Left lobe of liver (tissue), 2 donors: ENCODE measurements around the gene ASRGL1. TPM values are rescaled to one million over a fixed set of nuclear protein-coding genes. Genes with fewer than 3 reads are reported as not detected.

Source experiments
- ATAC-seq: fragments of 200-7000 bp; cut with Tn5 transposase; one replicate; pipeline ENCODE4 v1.9.1; 2020; ENCODE audit warnings: mild to moderate bottlenecking, moderate library complexity
- DNase-seq: peaks from one replicate; pipeline ENCODE4 v3.0.0-alpha.2; 2020; ENCODE audit warnings: low spot score
- total RNA-seq: library from RNA; stranded (reverse); gene quantifications from one replicate; pipeline ENCODE4 v1.2.1, GENCODE V29; 2021
- donor health status: DM: no; HTN: no; CAD: no; lungs with moderate emphysema.
- donor health status: DM: no; HTN: yes; CAD: no.

ASRGL1 gene
- total RNA-seq, 1 donor from 2014 or later: 5.6 TPM

- ATAC-seq: no peak
- no peak for DNase-seq
Observed at GRCh38 chr11:62391642-62392425, 54.6 kb downstream of the ASRGL1 start.

DNA sequence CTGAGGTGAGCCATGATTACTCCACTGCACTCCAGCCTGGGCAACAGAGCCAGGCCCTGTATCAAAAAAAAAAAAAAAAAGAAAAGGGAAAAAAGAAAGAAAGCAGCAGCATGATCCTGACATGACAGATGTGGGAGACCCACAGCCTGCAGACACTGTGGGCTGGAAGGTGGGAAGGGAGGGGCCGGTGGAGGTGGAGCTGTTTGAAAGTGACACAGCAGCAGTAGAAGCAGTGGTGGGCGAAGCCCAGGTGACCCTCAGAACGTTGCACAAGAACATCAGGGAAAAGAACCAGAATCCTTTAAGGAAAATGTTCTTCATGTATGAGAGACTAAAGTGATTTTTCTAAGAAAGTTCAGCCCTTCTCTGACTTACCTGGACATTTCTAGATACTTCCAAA lies 55.3 kb downstream of the ASRGL1 start:
- ATAC-seq (no peak), DNase-seq (no peak)

DNA sequence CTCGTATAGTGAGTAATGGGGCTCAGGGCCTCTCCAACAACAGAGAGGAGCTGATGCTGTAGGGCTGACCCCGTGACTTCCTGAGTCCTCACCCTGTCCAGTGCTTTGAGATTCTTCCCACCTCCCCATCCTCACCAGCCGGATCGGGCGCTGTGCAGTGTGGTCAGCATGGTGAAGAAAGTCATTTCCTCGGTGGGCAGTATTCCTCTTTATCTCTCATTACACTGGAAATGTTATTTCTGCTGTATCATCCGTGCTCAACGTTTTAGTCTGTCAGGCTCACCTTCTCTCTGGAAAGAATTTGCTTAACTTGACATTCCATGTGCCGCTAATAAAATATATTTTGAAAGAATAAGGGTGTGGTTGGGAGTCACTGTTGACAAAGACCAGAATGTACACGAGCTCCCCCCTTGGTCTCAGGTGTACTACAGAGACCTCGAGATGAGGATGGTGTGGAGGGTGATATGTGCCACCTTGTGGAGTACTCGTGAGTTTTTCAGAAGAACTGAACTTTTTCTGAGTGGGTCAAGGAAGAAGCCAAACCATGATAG lies 55.9 kb downstream of the ASRGL1 start:
- ATAC-seq: no peak
- DNase-seq: no peak

DNA sequence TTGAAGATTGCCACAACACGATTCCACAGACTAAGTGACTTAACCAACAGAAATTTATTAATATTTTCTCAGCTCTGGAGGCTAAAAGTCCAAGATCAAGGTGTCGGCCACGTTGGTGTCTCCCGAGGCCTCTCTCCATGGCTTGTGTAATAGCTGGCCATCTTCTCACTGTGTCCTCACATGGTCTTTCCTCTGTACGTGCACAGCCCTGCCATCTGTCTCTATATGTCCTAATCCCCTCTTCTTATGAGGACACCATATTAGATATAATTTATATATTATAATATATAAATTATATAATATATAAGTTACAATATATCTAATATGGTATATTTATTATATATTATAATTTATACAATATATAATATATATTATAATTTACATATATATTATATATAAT lies 56.5 kb downstream of the ASRGL1 start:
- DNase-seq (no peak), ATAC-seq (no peak)

DNA sequence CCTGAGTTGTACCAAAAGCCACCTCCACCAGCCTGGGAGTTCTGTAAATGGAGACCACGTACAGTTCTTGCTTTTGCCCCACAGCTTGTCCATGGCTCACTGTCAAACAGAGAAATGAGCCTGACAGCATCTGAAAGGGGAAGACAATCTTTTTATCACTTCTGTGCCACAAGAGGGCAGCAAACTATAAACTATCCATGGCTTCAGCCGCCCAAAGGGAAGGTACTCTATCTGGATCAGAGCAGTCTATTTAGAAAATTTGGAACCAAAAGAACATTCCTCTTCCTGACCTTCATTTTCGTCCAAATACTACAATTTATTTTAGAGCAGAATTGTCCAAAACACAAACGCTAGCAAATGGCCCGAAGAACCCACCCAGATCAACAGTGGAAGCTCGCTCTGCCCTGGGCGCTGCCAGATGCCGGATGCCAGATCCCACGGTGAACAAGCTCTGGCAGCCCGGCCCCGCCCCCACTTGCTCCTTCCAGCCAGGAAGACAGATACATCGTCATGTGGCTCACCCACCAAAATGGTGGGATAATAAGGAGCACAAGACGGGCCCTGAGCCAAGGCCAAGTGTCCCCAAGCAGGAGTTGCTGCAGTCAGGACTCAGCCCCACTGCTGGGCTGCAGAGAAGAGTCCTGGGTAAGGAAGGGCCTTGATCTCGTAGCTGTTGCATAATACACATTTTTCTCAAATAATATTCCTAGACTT lies 57.7 kb downstream of the ASRGL1 start:
- ATAC-seq (peak; percentile 90), DNase-seq (peak; percentile 76)

DNA sequence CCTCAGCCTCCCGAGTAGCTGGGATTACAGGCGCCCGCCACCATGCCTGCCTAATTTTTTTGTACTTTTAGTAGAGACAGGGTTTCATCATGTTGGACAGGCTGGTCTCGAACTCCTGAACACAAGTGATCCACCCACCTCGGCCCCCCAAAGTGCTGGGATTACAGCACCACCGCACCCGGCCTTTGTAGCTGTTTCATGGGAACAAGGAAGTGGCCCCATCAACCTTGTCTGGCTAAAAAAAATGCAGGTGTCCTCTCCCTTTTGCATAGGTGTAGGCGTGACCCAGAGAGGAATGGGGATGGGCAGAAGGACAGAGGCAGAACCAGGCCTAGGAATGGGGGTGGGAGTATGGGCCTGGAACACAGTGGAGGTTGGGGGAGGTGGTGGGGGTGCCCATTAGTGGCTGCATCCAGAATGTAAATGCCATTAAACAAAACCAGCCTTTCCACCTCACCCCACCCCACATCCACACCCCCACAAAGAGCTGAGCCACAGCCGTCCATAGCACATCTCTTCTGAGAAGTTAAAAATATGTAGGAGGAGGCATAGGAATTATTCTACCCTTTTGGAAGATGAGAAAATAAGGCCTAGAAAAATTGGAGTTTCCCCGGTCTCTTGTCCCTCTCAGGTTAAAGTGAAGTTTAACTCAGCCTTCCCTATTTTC lies 58.8 kb downstream of the ASRGL1 start:
- no peak for DNase-seq

GRCh38 chr11:62398011-62398994 lies 61.1 kb downstream of the ASRGL1 start:
- DNase-seq (peak; percentile 66), ATAC-seq (peak; percentile 68)

More for the DNA sequence above, 58.8 kb downstream of the ASRGL1 start:
- no peak for ATAC-seq

DNA sequence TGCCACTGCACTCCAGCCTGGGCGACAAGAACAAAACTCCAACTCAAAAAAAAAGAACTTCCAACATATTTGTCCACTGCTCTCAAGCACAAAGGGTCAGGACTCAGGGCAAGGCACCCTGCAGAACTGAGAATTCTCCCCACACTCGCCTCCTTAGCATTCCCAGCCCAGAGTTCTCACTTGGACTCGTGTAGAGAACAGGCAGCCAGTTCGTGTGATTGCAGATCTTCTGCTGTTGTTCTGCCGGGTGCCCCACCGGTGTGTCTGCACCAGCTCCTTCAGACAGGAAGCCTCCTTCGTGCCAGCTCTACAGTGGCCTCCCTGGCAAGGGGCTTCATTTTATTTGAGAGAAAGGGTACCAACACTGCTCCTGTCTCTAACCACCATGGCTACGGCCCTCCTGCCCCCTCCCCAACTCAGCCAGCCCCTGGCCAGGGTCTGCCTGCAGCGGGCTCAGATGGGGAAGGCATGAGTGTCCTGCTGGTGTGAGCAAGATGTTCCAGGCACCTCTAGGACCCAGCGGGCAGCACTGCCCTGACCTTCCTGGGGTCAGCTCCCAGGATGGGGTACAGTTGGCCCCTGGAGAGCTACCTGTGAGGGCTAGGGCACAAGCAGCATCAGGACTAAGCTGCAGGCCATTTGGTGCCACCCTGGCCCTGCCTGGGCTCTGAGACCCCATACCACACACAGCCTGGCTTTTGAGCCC lies 62.1 kb downstream of the ASRGL1 start:
- DNase-seq (no peak), ATAC-seq (no peak)

DNA sequence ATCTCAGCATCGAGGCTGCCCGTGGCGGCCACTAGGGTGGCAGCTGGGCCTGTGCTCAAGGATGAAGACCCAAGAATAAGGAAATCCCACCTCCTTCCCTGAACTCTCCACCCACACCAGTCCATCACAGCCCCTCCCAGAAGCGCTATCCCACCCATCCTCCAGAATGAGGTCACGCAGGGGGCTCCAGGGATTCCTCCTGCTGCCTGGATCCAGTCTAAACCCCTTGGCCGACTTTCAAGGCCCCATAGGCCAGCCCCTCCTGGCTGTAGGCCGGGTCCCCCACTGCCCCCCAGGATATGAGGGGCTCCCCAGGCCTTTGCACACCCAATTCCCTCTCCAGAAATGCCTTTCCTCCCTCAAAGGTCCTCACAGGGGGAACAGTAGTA lies 62.6 kb downstream of the ASRGL1 start:
- no peak for DNase-seq
- ATAC-seq: no peak

GRCh38 chr11:62400281-62400680 lies 63.0 kb downstream of the ASRGL1 start:
- ATAC-seq: no peak
- no peak for DNase-seq

GRCh38 chr11:62400760-62401159 lies 63.5 kb downstream of the ASRGL1 start:
- DNase-seq (no peak), ATAC-seq (peak; percentile 21)

- DNase-seq (no peak), ATAC-seq (no peak)
Observed at GRCh38 chr11:62401356-62401755, 64.1 kb downstream of the ASRGL1 start.

GRCh38 chr11:62401811-62402210 lies 64.6 kb downstream of the ASRGL1 start:
- DNase-seq: no peak
- ATAC-seq: no peak

DNA sequence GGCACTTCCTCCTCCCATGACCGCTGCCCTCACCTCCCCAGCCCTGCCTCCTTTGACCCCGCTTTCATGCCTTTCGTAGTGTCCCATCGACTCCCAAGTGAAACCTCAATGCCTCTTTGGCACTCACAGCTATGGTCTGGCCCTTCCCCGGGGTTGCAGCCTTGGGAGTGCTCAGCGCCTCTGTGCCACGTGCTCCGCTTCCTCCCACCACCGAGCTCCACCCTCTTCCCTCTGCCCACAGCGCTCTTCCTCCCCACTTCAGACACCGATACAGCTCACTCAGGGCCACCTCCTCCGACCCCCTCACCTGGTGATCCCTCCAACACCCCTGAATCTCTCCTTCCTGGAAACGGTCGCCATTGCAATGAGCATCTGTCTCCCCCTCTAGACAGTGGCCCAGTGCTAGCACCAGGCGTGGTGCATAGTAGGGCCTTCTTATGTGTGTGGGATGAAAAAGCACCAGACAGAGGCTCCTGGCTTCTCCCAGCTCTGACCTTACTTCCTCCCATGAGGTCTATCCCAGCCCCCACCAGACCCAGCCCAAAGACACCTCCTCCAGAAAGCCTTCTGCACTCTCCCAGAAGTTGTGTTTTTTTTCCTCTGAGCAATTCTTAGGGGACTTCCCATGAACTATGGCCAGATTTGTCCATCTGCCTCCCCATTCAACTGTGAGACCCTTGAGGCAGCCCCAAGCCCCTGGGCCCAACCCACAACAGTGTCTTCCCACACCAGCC lies 65.1 kb downstream of the ASRGL1 start:
- DNase-seq (no peak), ATAC-seq (peak; percentile 36)

GRCh38 chr11:62402960-62403730 lies 65.9 kb downstream of the ASRGL1 start:
- no peak for DNase-seq

GRCh38 chr11:62404435-62404834 lies 67.2 kb downstream of the ASRGL1 start:
- no peak for DNase-seq

More at GRCh38 chr11:62402960-62403730, 65.9 kb downstream of the ASRGL1 start:
- ATAC-seq: no peak

DNA sequence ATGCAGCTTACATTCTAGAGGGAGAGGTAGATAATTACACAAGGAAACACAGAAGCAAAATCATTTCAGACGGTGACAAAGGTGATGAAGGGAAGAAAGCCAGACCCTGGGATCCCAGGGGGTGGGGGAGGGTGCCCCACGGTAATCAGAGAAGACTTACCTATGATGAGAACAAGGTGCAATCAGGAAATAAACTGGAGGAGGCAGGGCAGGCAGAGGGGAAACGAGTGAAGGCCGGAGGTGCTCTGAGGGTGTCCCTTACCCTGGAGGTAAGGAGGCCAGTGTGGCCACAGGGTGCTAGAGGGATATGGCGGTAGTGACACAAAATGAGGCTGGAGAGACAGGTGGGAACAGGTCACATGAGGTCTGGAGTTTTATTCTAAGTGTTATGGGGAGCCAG lies 67.7 kb downstream of the ASRGL1 start:
- ATAC-seq (no peak), DNase-seq (no peak)

More at GRCh38 chr11:62404435-62404834, 67.2 kb downstream of the ASRGL1 start:
- ATAC-seq: no peak

GRCh38 chr11:62406034-62406433 lies 68.8 kb downstream of the ASRGL1 start:
- DNase-seq: no peak
- ATAC-seq: no peak
